Muscle of leg (tissue), 11 donors: ENCODE results near the gene NUP42. TPM values are rescaled to one million over a fixed set of nuclear protein-coding genes. Genes with fewer than 3 reads are reported as not detected.
"Not testable (repeated sequence)": the region's sequence is repeated elsewhere in the genome, so short reads cannot be mapped to it uniquely, and the experiment has no call there.

Experiments
- DNase-seq: peaks from one replicate; pipeline ENCODE4 v3.0.0; 2013
- H3K27ac ChIP-seq: one replicate; pipeline ENCODE4 v1.5.1; 2013; ENCODE audit warnings: mild to moderate bottlenecking, low read length, control low read depth
- H3K27me3 ChIP-seq: one replicate; pipeline ENCODE4 v1.6.1; 2013; ENCODE audit warnings: low read length; ENCODE audit not compliant: control insufficient read depth, insufficient read depth
- H3K36me3 ChIP-seq: one replicate; pipeline ENCODE4 v1.6.1; 2013; ENCODE audit warnings: low read length; ENCODE audit not compliant: control insufficient read depth, insufficient read depth
- H3K4me1 ChIP-seq: one replicate; pipeline ENCODE4 v1.6.1; 2013; ENCODE audit warnings: low read length; ENCODE audit not compliant: control insufficient read depth, insufficient read depth
- H3K4me3 ChIP-seq: one replicate; pipeline ENCODE4 v1.5.1; 2013; ENCODE audit warnings: low read length, control low read depth
- H3K9me3 ChIP-seq: replicated peaks from 2 replicates; pipeline ENCODE4 v1.6.1; 2013; ENCODE audit warnings: low read depth, low read length; ENCODE audit not compliant: control insufficient read depth
- WGBS: methylation state at CpG from one replicate; pipeline ENCODE4 v1.1.5; 2013; ENCODE audit warnings: missing lambda C conversion rate; ENCODE audit not compliant: insufficient coverage; 5-methylcytosine and 5-hydroxymethylcytosine counted together
- polyA plus RNA-seq, 8 donors: library from polyadenylated mRNA; unstranded; fragments of 120-200 nt; gene quantifications; one replicate each; pipeline versions ENCODE4 v1.2.1 to v1.2.3, GENCODE V29; 2013; ENCODE audit warnings: inconsistent platforms in 1 of 8, low replicate concordance in 1 of 8; ENCODE audit not compliant: insufficient read length in 8 of 8, insufficient read depth in 1 of 8
- total RNA-seq: library from RNA; stranded (reverse); fragments of 120-200 nt; gene quantifications from one replicate; pipeline ENCODE4 v1.2.4, GENCODE V29; 2013

The NUP42 gene
- total and polyA plus RNA-seq, 9 donors = 25.2 to 37.9 (median 31.7) TPM

DNA sequence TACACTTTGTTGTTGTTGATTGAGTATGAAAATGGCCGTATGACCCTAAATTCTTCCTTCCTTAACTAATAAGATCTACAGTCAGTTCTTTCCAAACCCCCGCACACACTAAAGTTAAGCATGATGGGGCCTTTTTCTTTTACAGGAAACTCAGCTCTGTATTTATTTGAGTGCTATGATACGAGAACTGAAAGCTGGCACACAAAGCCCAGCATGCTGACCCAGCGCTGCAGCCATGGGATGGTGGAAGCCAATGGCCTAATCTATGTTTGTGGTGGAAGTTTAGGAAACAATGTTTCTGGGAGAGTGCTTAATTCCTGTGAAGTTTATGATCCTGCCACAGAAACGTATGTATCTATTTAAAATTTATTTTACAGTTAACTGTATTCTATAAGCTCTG, 14.2 kb upstream of the NUP42 start:
- Histone ChIP-seq H3K36me3 (peaks cover 2% of the 10 kb centered on the region), H3K4me3 (no peak overlapping the region), H3K9me3 (no peaks in the 10 kb centered on the region), H3K27me3 (no peaks in the 10 kb centered on the region), H3K27ac (no peak overlapping the region), H3K4me1 (no peaks in the 10 kb centered on the region)
- WGBS = 100% methylated on average over 1 of the region's 5 CpGs
- no peak for DNase-seq

DNA sequence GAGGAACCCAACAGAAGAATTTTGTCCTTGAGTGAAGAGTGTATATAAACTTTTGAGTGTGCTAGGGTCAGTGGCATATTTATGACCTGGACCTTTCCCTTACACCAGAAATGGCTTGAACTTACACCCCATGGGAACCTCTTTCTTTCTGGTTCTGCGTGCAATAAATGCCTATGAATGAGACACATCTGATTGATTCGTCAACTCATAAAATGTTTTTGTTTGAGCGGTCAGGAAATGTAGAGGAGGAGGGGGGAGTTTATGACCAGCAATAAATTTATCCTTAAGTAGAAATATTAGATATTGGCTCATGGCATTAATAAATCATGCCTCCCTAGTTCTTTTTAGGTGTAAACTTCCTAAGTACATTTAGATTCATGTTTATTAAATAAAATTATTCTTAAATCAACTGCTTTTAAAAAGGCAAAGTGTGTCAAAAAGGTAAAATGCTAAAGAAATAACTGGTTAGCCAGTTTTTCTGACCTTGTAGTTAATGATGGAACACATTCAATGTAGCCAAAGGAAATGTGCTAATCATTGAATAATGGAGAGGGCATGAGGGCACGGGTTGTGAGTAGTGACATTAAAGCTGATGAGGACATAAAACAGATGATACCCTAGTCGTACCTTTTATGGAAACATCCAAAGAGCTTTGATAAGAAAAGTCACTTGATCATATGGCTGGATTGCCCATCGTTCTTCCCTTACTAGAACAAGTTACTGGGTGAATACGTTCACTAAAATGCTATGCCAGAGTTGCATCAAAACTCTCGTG, 13.6 kb upstream of the NUP42 start:
- Histone ChIP-seq H3K36me3 (peaks cover 2% of the 10 kb centered on the region), H3K27ac (no peak overlapping the region), H3K9me3 (no peaks in the 10 kb centered on the region), H3K27me3 (no peaks in the 10 kb centered on the region), H3K4me1 (no peaks in the 10 kb centered on the region), H3K4me3 (no peak overlapping the region)
- no peak for DNase-seq
- WGBS = 50% methylated on average over 2 of the region's 8 CpGs

DNA sequence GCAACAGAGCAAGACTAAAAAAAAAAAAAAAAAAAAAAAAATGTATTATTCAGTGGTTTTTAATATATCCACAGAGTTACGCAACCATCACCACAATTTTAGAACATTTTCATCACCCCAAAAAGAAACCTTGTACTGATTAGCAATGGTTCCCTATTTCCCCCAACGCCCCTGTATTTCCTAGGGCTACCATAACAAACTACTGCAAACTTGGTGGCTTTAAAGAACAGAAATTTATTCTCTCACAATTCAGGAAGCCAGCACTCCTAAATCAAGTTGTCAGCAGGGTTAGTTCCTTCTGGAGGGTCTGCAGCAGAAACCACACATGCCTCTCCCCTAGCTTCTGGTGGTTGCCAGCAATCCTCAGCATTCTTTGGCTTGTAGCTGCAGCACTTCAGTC, 5.9 kb upstream of the NUP42 start:
- DNase-seq = no peak
- Histone ChIP-seq H3K4me3 (no peak overlapping the region), H3K9me3 (no peaks in the 10 kb centered on the region), H3K4me1 (peaks cover 1% of the 10 kb centered on the region), H3K27ac (no peak overlapping the region), H3K27me3 (no peaks in the 10 kb centered on the region), H3K36me3 (peaks cover 3% of the 10 kb centered on the region)
- 72% methylated on average over 2 of the region's 2 CpGs for WGBS

DNA sequence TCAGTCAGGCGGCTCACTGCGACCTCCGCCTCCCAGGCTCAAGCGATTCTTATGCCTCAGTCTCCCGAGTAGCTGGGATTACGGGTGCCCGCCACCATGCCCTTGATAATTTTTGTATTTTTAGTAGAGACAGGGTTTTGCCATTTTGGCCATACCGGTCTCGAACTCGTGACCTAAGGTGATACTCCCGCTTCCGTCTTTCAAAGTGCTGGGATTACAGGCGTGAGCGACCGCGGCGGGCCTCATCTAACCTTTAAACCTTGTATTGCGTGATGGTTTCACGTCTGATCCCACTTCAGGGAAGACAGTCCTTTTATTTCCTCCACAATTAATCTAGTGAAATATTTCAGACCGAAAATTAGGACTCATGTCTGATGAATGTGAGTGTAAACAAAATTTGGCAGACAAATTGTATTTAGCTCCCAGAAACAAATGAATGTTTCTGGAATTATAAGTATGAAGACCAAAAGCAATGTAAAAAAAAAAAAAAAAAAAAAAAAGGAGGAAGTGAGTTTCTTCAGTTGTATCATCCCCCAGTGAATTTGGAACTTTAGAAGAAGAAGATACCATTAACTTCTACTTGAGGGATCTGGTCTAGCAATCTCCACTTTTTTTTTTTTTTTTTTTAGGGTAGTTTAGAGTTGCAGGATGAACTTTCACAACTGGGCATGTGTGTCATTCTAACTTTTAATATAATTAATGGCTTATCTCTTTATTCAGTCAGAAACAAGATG, 1.6 kb downstream of the NUP42 start:
- Histone ChIP-seq H3K27me3 (no peaks in the 10 kb centered on the region), H3K9me3 (no peaks in the 10 kb centered on the region), H3K36me3 (peaks cover 5% of the 10 kb centered on the region), H3K4me3 (no peak overlapping the region), H3K4me1 (peaks cover 13% of the 10 kb centered on the region), H3K27ac (no peak overlapping the region)
- 93% methylated on average over 9 of the region's 20 CpGs for WGBS
- no peak for DNase-seq

DNA sequence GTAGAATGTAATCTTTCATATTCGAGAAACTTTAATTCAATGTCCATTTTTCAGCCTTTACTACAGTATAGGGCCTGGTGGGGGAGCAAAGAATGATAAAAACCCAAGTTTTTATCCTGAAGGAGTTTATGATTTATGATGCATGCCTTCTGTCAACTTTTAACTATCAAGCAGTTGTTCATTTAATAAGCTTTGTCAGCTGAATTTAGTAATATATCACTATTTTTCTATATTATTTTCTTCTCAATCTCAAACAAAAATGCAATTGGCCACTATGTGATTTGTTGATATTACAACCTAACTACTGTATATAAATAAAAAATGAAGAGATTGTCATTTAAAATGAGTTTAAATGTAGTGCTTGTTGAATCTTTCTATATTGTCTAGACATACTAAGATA, 2.4 kb downstream of the NUP42 start:
- WGBS = no CpG with 5 or more reads among the region's 1 CpG
- peaks cover 13% of the 10 kb centered on the region for H3K4me1 ChIP-seq
- H3K27me3 ChIP-seq = no peaks in the 10 kb centered on the region
- H3K27ac ChIP-seq = no peak overlapping the region
- H3K9me3 ChIP-seq = no peaks in the 10 kb centered on the region
- DNase-seq = no peak
- no peak overlapping the region for H3K4me3 ChIP-seq
- peaks cover 7% of the 10 kb centered on the region for H3K36me3 ChIP-seq

DNA sequence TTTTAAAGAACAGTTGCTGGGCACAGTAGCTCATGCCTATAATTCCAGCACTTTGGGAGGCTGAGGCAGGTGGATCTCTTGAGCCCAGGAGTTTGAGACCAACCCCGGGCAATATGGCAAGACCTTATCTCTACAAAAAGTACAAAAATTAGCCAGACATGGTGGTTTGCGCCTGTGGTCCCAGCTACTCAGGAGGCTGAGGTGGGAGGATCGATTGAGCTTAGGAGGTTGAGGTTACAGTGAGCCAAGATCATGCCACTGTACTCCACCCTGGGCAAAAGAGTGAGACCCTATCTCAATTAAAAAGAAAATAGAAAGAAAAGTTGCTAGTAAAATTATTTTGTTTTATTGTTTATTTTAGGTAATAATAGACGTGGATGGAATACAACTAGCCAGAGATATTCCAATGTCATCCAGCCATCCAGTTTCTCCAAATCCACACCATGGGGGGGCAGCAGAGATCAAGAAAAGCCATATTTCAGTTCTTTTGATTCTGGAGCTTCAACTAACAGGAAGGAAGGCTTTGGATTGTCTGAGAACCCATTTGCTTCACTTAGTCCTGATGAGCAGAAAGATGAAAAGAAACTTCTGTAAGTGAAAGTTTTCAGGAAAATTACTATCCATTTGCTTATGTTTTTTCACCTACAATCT, 3.0 kb downstream of the NUP42 start:
- Histone ChIP-seq H3K9me3 (no peaks in the 10 kb centered on the region), H3K4me1 (peaks cover 13% of the 10 kb centered on the region), H3K4me3 (no peak overlapping the region), H3K36me3 (peaks cover 7% of the 10 kb centered on the region), H3K27ac (no peak overlapping the region), H3K27me3 (no peaks in the 10 kb centered on the region)
- WGBS = no CpG with 5 or more reads among the region's 4 CpGs
- peak; percentile 80 for DNase-seq

DNA sequence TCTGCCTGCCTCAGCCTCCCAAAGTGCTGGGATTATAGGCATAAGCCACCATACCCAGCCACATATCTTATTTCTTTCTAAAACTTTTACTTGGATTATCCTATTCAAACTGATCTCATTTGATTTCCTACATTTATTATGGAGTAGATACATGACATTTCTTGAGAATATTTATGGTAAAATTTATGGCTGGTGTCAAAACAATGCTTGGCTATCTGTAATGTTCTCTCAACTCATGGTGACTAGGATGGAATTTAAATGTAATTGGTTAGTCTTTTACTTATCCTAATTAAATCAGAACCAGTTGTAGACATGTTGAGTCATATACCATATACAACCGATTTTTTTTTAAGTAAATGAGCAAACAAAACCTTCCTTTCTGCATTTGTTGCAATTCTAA, 4.1 kb downstream of the NUP42 start:
- no peak for DNase-seq
- H3K4me1 ChIP-seq = peaks cover 12% of the 10 kb centered on the region
- peaks cover 7% of the 10 kb centered on the region for H3K36me3 ChIP-seq
- no peaks in the 10 kb centered on the region for H3K9me3 ChIP-seq
- no peak overlapping the region for H3K4me3 ChIP-seq
- H3K27me3 ChIP-seq = no peaks in the 10 kb centered on the region
- WGBS = no CpG with 5 or more reads among the region's 1 CpG
- no peak overlapping the region for H3K27ac ChIP-seq

DNA sequence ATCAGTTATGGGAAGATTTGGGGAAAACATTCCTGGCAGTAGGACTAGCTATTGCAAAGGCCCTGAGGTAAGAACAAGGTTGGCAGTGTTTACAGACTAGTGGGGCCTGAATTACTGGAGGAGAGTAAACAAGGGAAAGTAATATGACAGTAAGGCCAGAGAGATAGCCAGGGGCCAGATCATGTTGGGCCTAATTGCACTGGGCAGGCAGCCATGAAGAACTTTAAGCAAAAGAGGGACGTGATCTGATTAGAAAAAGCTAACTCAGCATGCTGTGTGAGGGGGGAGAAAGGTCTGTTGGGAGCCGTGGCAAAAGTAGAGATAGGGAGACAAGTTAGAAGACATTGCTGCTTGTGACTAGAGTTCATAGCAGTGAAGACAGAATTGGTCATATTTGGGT, 9.2 kb downstream of the NUP42 start:
- Histone ChIP-seq H3K4me3 (no peak overlapping the region), H3K27ac (no peak overlapping the region), H3K36me3 (peaks cover 26% of the 10 kb centered on the region), H3K27me3 (no peaks in the 10 kb centered on the region), H3K4me1 (no peaks in the 10 kb centered on the region), H3K9me3 (no peaks in the 10 kb centered on the region)
- DNase-seq = no peak
- 88% methylated on average over 2 of the region's 2 CpGs for WGBS

DNA sequence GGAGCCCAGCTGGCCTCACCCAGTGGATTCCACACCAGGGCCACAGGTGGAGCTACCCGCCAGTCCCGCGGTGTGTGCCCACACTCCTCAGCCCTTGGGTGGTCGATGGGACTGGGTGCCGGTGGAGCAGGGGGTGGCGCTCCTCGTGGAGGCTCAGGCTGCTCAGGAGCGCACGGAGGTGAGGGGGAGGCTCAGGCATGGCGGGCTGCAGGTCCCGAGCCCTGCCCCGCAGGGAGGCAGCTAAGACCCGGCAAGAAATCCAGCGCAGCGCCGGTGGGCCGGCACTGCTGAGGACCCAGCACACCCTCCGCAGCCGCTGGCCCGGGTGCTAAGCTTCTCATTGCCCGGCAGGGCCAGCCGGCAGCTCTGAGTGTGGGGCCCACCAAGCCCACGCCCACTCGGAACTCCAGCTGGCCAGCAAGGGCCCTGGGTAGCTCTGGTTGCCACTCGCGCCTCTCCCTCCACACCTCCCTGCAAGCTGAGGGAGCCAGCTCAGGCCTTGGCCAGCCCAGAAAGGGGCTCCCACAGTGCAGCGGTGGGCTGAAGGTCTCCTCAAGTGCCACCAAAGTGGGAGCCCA, 11.9 kb downstream of the NUP42 start:
- not testable (repeated sequence) for H3K4me1 ChIP-seq, H3K27me3 ChIP-seq, H3K27ac ChIP-seq, H3K9me3 ChIP-seq, H3K4me3 ChIP-seq, DNase-seq
- 96% methylated on average over 24 of the region's 27 CpGs for WGBS
- peaks cover 22% of the 10 kb centered on the region for H3K36me3 ChIP-seq

DNA sequence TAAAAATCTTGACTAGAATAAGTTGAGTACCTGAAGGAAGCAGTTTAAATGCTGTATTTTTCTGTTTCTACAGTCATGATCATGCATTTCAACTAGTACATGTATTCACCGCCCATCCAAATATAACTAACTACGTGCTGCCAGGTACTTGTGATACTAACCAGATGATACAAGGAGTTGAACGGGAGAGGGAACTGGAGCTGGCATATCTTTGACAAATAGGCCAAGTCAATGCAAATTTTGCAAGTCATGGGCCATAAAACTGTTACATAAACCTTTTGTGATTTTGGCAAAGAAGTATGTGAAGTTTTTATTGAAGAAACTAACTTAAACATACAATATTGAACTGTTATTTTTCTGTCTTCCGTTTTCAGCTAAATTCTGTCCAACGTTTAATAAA, 14.5 kb downstream of the NUP42 start:
- 20% methylated on average over 1 of the region's 5 CpGs for WGBS
- no peaks in the 10 kb centered on the region for H3K4me1 ChIP-seq
- H3K27me3 ChIP-seq = no peaks in the 10 kb centered on the region

More for the DNA sequence above, 14.5 kb downstream of the NUP42 start:
- DNase-seq = no peak
- Histone ChIP-seq H3K4me3 (no peak overlapping the region), H3K9me3 (no peaks in the 10 kb centered on the region), H3K36me3 (peaks cover 38% of the 10 kb centered on the region), H3K27ac (no peak overlapping the region)
